Common myeloid progenitor, CD34-positive (primary cell): ENCODE measurements around the gene PPP1R13B.

Experiments
- CTCF ChIA-PET: fragments of 350-600 bp; sonication (Branson Sonifier 250); formaldehyde crosslinking; loops from one replicate; lab custom pipeline; 2021; ENCODE audit warnings: antibody characterized with exemption; lab: Charles Lee
- POLR2A ChIA-PET: fragments of 350-600 bp; sonication (Branson Sonifier 250); formaldehyde crosslinking; loops from one replicate; lab custom pipeline; 2021; ENCODE audit warnings: antibody characterized with exemption; lab: Charles Lee
- DNase-seq, 3 donors: peaks; one replicate each; pipeline versions ENCODE4 v3.0.0 to v3.0.0-alpha.2; 2013
- H3K27ac ChIP-seq, 2 experiments: 1 replicate in 1 of 2; 2 replicates in 1 of 2; pipeline ENCODE4 v1.7.0; 2013; ENCODE audit warnings: inconsistent platforms in 2 of 2, low read length in 2 of 2, mild to moderate bottlenecking in 2 of 2, low read depth in 1 of 2, moderate library complexity in 1 of 2; ENCODE audit not compliant: severe bottlenecking in 2 of 2, insufficient read depth in 1 of 2, poor library complexity in 1 of 2
- H3K27me3 ChIP-seq, 5 experiments: replicated peaks in 2 of 5; 1 replicate in 3 of 5; 2 replicates in 2 of 5; pipeline versions ENCODE4 v1.6.1 to v1.7.0; 2013; ENCODE audit warnings: low read length in 4 of 5, mild to moderate bottlenecking in 2 of 5, moderate library complexity in 2 of 5, inconsistent platforms in 1 of 5; ENCODE audit not compliant: insufficient read depth in 5 of 5, control insufficient read depth in 4 of 5
- H3K36me3 ChIP-seq, 4 experiments: 1 replicate in 2 of 4; 2 replicates in 2 of 4; pipeline versions ENCODE4 v1.6.1 to v1.7.0; 2013; ENCODE audit warnings: low read length in 3 of 4, control low read depth in 1 of 4, mild to moderate bottlenecking in 1 of 4; ENCODE audit not compliant: control insufficient read depth in 4 of 4, insufficient read depth in 4 of 4
- H3K4me1 ChIP-seq, 4 experiments: 1 replicate in 3 of 4; 2 replicates in 1 of 4; pipeline versions ENCODE4 v1.6.1 to v1.7.1; 2013; ENCODE audit warnings: low read length in 3 of 4, mild to moderate bottlenecking in 3 of 4, control low read depth in 1 of 4, inconsistent platforms in 1 of 4, moderate library complexity in 1 of 4; ENCODE audit not compliant: control insufficient read depth in 4 of 4, insufficient read depth in 4 of 4; ENCODE audit errors: control extremely low read depth in 1 of 4
- H3K4me3 ChIP-seq, 7 experiments: 1 replicate in 4 of 7; 2 replicates in 3 of 7; pipeline versions ENCODE4 v1.5.1 to v1.7.0; 2013; ENCODE audit warnings: mild to moderate bottlenecking in 7 of 7, low read length in 6 of 7, moderate library complexity in 6 of 7, inconsistent platforms in 2 of 7, low read depth in 2 of 7, control low read depth in 1 of 7; ENCODE audit not compliant: insufficient read depth in 4 of 7, control insufficient read depth in 1 of 7; ENCODE audit errors: extremely low read depth in 1 of 7
- H3K9me3 ChIP-seq, 5 experiments: 1 replicate in 4 of 5; 2 replicates in 1 of 5; pipeline versions ENCODE4 v1.6.1 to v1.7.1; 2013; ENCODE audit warnings: low read length in 4 of 5, mild to moderate bottlenecking in 2 of 5, inconsistent platforms in 1 of 5, low read depth in 1 of 5, moderate library complexity in 1 of 5; ENCODE audit not compliant: control insufficient read depth in 4 of 5, insufficient read depth in 2 of 5; ENCODE audit errors: control extremely low read depth in 1 of 5
- WGBS: methylation state at CpG from one replicate; pipeline ENCODE4 v1.1.5; 2013; ENCODE audit not compliant: insufficient coverage; 5-methylcytosine and 5-hydroxymethylcytosine counted together

PPP1R13B gene

DNA sequence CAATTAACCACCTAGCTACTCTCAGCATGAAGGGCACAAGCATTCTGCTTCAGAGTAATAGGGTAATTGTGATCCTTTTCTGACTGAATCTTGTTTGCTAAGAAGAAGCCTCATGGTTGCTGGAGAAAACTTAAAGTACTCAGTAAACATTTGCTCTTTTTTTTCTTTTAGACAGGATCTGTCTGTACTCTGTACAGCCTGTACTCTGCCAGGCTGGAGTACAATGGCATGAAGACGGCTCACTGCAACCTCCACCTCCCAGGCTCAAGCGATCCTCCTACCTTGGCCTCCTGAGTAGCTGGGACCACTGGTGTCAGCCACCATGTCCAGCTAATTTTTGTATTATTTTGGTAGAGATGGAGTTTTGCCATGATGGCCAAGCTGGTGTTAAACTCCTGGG, 12.4 kb downstream of the PPP1R13B start:
- POLR2A ChIA-PET: interaction anchor here (0.6 kb wide), 1 partner anchor 30 kb away, joined by 3 read pairs; no protein-coding TSS in a partner anchor
- peaks cover 0 to 7% (median 4%) of the 10 kb centered on the region in 4 experiments for H3K4me1 ChIP-seq
- no peaks in the 10 kb centered on the region for H3K9me3 ChIP-seq
- H3K4me3 ChIP-seq: no peak overlapping the region
- no peak overlapping the region for H3K27ac ChIP-seq
- peaks cover 0 to 20% (median 9%) of the 10 kb centered on the region in 5 experiments for H3K27me3 ChIP-seq
- 83% methylated on average over 1 of the region's 2 CpGs for WGBS
- CTCF ChIA-PET: interaction anchor here (1.6 kb wide), 1 partner anchor 243 kb away, joined by 4 read pairs; no protein-coding TSS in a partner anchor
- H3K36me3 ChIP-seq: no peaks in the 10 kb centered on the region
- no peak for DNase-seq

DNA sequence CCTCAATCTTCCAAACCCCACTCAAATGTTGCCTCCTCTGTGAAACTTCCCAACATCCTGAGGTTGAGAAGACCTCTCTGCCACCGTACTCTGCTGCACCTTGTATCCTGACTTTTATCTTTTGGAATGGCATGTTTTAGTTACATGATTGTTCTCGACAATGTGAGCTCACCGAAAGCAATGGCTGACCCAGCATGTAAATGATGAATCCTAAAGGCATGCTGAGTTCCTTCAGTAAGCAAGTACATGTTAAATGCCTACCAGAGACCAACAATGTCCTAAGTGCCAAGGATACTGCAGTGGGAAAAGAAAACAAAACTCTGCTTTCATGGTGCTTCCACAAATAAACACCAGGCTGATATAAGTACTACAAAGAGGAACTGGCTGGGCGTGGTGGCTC, 13.7 kb downstream of the PPP1R13B start:
- WGBS: 95% methylated on average over 3 of the region's 4 CpGs
- Histone ChIP-seq H3K27ac (no peak overlapping the region), H3K4me1 (peaks cover 0 to 7% (median 4%) of the 10 kb centered on the region in 4 experiments), H3K27me3 (peaks cover 0 to 20% (median 8%) of the 10 kb centered on the region in 5 experiments), H3K9me3 (no peaks in the 10 kb centered on the region), H3K36me3 (no peaks in the 10 kb centered on the region), H3K4me3 (no peak overlapping the region)
- CTCF ChIA-PET: no interaction called here
- DNase-seq: no peak
- POLR2A ChIA-PET: no interaction called here

DNA sequence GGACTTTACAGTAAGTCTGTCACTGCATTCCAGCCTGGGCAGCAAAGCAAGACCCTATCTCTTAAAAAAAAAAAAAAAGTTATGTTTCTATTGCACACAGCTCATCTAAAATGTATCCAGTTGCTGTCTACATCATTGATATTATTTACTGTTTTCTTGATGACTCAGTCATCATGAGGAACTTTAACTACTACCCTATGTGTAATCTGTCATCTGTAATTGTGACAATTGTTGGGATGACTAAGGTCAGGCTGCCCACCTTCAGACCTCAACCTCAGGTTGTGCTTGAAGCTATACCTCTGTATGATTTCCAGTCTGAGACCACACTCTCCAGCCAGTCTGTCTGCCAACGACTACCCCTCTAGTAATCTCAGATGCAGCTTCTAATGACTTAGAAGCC, 15.3 kb downstream of the PPP1R13B start:
- Histone ChIP-seq H3K27ac (no peak overlapping the region), H3K4me1 (peaks cover 0 to 2% (median under 1%) of the 10 kb centered on the region in 4 experiments), H3K36me3 (no peaks in the 10 kb centered on the region), H3K27me3 (peaks cover 0 to 24% (median 10%) of the 10 kb centered on the region in 5 experiments), H3K4me3 (no peak overlapping the region), H3K9me3 (no peaks in the 10 kb centered on the region)
- ChIA-PET CTCF (interaction anchor here (0.6 to 0.8 kb wide), 2 partner anchors 24 to 211 kb away, joined by 3 to 4 read pairs; no protein-coding TSS in a partner anchor), POLR2A (interaction anchor here (0.6 kb wide), 1 partner anchor 153 kb away, joined by 3 read pairs; no protein-coding TSS in a partner anchor)
- no peak for DNase-seq
- 100% methylated on average over 1 of the region's 1 CpG for WGBS

DNA sequence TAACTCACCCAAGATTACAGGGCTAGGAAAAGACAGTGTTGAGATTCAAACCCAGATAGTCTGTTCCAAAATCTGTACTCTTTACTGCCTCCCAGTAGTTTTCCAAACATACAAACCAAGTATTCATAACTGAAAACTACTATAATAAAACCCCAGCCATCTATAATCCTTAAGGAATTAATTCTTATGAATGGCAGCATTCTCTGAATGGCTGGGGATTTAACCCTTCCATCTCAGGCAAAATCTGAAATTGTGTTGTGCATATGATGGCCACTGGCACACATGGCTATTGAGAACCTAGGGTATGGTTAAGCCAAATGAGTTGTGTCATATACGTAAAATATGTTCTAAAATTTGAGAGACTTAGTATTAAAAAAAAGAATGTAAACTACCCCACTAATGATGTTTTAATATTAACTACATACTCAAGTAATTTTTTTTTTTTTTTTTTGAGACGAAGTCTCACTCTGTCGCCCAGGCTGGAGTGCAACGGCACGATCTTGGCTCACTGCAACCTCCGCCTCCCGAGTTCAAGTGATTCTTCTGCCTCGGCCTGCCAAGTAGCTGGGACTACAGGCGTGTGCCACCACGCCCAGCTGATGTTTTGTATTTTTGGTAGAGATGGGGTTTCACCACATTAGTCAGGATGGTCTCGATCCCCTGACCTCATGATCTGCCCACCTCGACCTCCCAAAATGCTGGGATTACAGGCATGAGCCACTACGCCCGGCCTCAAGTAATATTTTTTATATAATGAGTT, 16.7 kb downstream of the PPP1R13B start:
- no peaks in the 10 kb centered on the region for H3K4me1 ChIP-seq
- H3K27me3 ChIP-seq: peaks cover 0 to 26% (median 10%) of the 10 kb centered on the region in 5 experiments
- no peak for DNase-seq
- no peaks in the 10 kb centered on the region for H3K36me3 ChIP-seq
- 98% methylated on average over 7 of the region's 14 CpGs for WGBS
- H3K27ac ChIP-seq: no peak overlapping the region
- ChIA-PET CTCF (interaction anchor here (0.7 kb wide), 1 partner anchor 29 kb away, joined by 3 read pairs; no protein-coding TSS in a partner anchor), POLR2A (interaction anchor here (0.6 kb wide), 1 partner anchor 10 kb away, joined by 4 read pairs; no protein-coding TSS in a partner anchor)
- H3K4me3 ChIP-seq: no peak overlapping the region
- no peaks in the 10 kb centered on the region for H3K9me3 ChIP-seq

DNA sequence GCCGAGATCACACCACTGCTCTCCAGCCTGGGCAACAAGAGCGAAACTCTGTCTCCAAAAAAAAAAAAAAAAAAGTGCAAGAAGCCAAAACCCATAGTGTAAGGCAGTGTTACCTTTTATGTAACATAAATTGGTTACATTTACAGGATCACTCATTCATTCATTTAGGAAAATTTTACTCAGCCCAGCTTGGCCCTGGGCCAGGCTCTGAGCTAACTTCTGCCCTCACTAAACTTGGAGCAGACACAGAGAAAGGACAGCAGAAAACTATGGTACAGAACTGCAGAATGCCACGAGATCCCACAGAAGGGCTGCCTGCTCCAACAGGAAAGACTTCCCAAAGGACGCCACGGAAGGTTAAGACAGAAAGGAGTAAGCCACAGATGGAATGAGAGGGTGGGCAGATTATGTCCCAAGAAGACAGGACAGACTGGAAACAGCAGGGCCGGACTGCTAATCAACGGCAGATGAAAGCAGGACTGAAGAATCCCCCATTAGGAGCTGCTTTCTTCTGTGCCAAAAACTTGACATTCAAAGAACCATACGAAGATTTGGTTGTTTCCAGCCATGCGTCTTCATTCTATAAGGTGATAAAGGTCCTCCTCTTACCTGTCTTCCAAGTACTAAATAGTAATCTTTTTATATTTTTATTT, 18.9 kb downstream of the PPP1R13B start:
- CTCF ChIA-PET: interaction anchor here (1.3 kb wide), 1 partner anchor 14 kb away, joined by 5 read pairs; no protein-coding TSS in a partner anchor
- WGBS: 94% methylated on average over 7 of the region's 9 CpGs

DNA sequence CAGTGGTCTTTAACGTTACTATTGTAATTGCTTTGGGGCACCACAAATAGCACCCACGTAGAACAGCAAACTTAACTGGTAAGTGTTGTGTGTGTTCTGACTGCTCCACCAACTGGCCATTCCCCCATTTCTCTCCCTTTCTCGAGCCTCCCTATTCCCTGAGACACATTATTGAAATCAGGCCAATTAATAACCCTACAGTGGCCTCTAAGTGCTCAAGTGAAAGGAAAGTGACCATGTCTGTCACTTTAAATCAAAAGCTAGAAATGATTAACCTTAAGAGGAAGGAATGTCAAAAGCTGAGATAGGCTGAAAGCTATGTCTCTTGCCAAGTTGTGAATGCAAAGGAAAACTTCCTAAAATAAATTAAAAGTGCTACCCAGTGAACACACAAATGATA, 22.3 kb downstream of the PPP1R13B start:
- H3K27ac ChIP-seq: no peak overlapping the region
- H3K27me3 ChIP-seq: peaks cover 0 to 46% (median 9%) of the 10 kb centered on the region in 5 experiments
- peaks cover 0 to 11% (median 2%) of the 10 kb centered on the region in 4 experiments for H3K4me1 ChIP-seq
- ChIA-PET CTCF (interaction anchor here (0.8 to 2.0 kb wide), 2 partner anchors 16 to 85 kb away, joined by 4 to 9 read pairs; no protein-coding TSS in a partner anchor), POLR2A (interaction anchor here (0.6 kb wide), 1 partner anchor 100 kb away, joined by 4 read pairs; no protein-coding TSS in a partner anchor)
- DNase-seq: no peak
- no peaks in the 10 kb centered on the region for H3K36me3 ChIP-seq
- no peaks in the 10 kb centered on the region for H3K9me3 ChIP-seq
- WGBS: no CpG with 5 or more reads among the region's 3 CpGs
- no peak overlapping the region for H3K4me3 ChIP-seq

More for the DNA sequence above, 18.9 kb downstream of the PPP1R13B start:
- Histone ChIP-seq H3K27me3 (peaks cover 0 to 33% (median 12%) of the 10 kb centered on the region in 5 experiments), H3K4me3 (no peak overlapping the region), H3K9me3 (no peaks in the 10 kb centered on the region), H3K4me1 (peaks cover 0 to 4% (median 0%) of the 10 kb centered on the region in 4 experiments), H3K27ac (no peak overlapping the region), H3K36me3 (no peaks in the 10 kb centered on the region)
- DNase-seq: no peak
- POLR2A ChIA-PET: no interaction called here
